ENCODE data around the gene PTPRM. TPM values are rescaled to one million over a fixed set of nuclear protein-coding genes. Genes with fewer than 3 reads are reported as not detected.

PTPRM gene
- total and polyA plus RNA-seq, 3 donors from 2014 or later: 76.4 to 101 (median 94.6) TPM

- WGBS, 2 donors: 81 to 88% methylated on average over 3 of the region's 3 CpGs
- H3K9me3 ChIP-seq: no peaks in the 10 kb centered on the region
- no peaks in the 10 kb centered on the region for H3K27me3 ChIP-seq
- TF ChIP-seq POLR2A (IDR thresholded peaks at IDR 0.05): no peak
- TF ChIP-seq, protein P1, sequence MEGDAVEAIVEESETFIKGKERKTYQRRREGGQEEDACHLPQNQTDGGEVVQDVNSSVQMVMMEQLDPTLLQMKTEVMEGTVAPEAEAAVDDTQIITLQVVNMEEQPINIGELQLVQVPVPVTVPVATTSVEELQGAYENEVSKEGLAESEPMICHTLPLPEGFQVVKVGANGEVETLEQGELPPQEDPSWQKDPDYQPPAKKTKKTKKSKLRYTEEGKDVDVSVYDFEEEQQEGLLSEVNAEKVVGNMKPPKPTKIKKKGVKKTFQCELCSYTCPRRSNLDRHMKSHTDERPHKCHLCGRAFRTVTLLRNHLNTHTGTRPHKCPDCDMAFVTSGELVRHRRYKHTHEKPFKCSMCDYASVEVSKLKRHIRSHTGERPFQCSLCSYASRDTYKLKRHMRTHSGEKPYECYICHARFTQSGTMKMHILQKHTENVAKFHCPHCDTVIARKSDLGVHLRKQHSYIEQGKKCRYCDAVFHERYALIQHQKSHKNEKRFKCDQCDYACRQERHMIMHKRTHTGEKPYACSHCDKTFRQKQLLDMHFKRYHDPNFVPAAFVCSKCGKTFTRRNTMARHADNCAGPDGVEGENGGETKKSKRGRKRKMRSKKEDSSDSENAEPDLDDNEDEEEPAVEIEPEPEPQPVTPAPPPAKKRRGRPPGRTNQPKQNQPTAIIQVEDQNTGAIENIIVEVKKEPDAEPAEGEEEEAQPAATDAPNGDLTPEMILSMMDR (IDR thresholded peaks at IDR 0.05): no peak
- H3K4me1 ChIP-seq: no peaks in the 10 kb centered on the region
- H3K27ac ChIP-seq: no peak overlapping the region
- H3K4me3 ChIP-seq: no peak overlapping the region
- no peak for DNase-seq
- no peaks in the 10 kb centered on the region for H3K36me3 ChIP-seq (ENCODE audit: low read depth, missing control alignments)
- intact Hi-C loops (cut with DNase I; ENCODE audit: low total_unique reads): no loop called here
Observed at GRCh38 chr18:7830468-7830867, 263.4 kb downstream of the PTPRM start.

DNA sequence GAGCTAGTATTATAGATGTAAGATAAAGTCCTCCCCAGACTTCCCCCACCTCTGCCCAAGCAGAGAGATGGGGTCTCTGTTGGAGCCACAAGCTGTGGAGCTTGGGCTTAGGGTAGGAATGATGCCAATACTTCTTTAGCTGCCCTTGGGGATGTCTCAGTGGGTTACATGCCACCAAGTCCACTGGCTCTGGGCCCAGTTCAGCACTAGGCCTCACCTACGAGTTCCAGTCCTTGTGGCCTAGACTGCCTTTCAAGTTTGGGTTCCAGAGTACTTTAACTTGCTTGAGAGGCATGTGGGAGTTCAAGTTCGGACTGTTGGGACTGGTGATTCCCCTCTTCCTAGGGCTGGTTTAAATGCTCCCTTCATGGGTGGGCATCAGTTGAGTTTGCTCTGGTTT is 272.4 kb downstream of the PTPRM start:
- Histone ChIP-seq H3K36me3 (ENCODE audit: low read depth, missing control alignments) (no peaks in the 10 kb centered on the region), H3K4me3 (no peak overlapping the region), H3K27ac (no peak overlapping the region), H3K4me1 (no peaks in the 10 kb centered on the region), H3K9me3 (no peaks in the 10 kb centered on the region), H3K27me3 (no peaks in the 10 kb centered on the region)
- 85 to 100% methylated on average over 2 of the region's 2 CpGs for WGBS, 2 donors
- DNase-seq: no peak
- TF ChIP-seq, protein P1 (IDR thresholded peaks at IDR 0.05): no peak
- TF ChIP-seq POLR2A (IDR thresholded peaks at IDR 0.05): no peak
- intact Hi-C loops (cut with DNase I; ENCODE audit: low total_unique reads): no loop called here

DNA sequence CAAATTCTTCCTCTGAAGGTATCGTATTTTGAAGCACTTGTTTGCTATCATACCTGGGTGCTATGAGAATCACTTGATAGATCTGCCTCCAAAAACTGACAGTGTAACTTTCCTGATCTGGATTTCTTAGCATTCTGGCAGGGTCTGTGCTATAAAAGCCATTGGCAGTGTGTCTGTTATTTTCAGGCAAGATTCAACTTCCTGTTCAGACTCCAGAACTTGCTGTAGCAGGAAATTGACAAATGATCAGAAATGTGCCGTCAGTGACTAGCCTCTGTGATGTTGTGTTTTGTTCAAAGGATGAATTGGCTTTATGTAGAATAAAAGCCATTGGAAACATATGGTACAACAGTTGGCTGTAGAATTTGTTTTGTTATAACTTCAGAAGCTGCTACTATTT is 273.3 kb downstream of the PTPRM start:
- TF ChIP-seq, protein P1 (IDR thresholded peaks at IDR 0.05): no peak
- TF ChIP-seq POLR2A (IDR thresholded peaks at IDR 0.05): no peak
- WGBS, 2 donors: 70 to 75% methylated on average over 2 of the region's 2 CpGs
- no peak for DNase-seq
- no peaks in the 10 kb centered on the region for H3K27me3 ChIP-seq
- H3K9me3 ChIP-seq: no peaks in the 10 kb centered on the region
- H3K4me3 ChIP-seq: no peak overlapping the region
- H3K27ac ChIP-seq: no peak overlapping the region
- H3K4me1 ChIP-seq: no peaks in the 10 kb centered on the region
- H3K36me3 ChIP-seq (ENCODE audit: low read depth, missing control alignments): no peaks in the 10 kb centered on the region
- intact Hi-C loops (cut with DNase I; ENCODE audit: low total_unique reads): no loop called here

DNA sequence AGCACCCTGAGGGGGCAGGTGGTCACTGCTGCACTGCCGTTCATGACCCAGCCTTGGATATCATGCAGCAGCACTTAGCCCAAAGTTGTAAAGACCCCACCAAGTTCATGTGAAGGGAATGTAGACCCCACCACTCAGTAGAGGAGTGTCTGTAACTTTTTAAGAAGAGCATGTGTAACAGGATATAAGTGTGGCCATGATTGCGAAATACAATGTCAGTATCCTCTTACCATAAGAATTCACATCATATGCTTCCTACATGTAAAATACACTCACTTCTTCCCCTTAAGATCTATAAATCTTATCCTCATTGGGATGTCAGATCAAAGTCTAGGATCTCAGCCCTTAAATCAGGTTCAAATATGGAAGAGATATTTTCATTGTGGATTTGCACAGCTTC is 276.9 kb downstream of the PTPRM start:
- H3K9me3 ChIP-seq: no peaks in the 10 kb centered on the region
- no peak for DNase-seq
- WGBS, 2 donors: 96 to 100% methylated on average over 2 of the region's 2 CpGs
- H3K27ac ChIP-seq: no peak overlapping the region
- no peaks in the 10 kb centered on the region for H3K4me1 ChIP-seq
- TF ChIP-seq, protein P1 (IDR thresholded peaks at IDR 0.05): no peak
- no peak for TF ChIP-seq POLR2A (IDR thresholded peaks at IDR 0.05)
- no peak overlapping the region for H3K4me3 ChIP-seq
- intact Hi-C loops (cut with DNase I; ENCODE audit: low total_unique reads): no loop called here
- H3K27me3 ChIP-seq: no peaks in the 10 kb centered on the region
- H3K36me3 ChIP-seq (ENCODE audit: low read depth, missing control alignments): no peaks in the 10 kb centered on the region

GRCh38 chr18:7844418-7844817 is 277.3 kb downstream of the PTPRM start:
- Histone ChIP-seq H3K27ac (no peak overlapping the region), H3K36me3 (ENCODE audit: low read depth, missing control alignments) (no peaks in the 10 kb centered on the region), H3K27me3 (no peaks in the 10 kb centered on the region), H3K4me1 (no peaks in the 10 kb centered on the region), H3K9me3 (no peaks in the 10 kb centered on the region), H3K4me3 (no peak overlapping the region)
- no peak for TF ChIP-seq POLR2A (IDR thresholded peaks at IDR 0.05)
- TF ChIP-seq, protein P1 (IDR thresholded peaks at IDR 0.05): no peak
- WGBS, 2 donors: 88 to 98% methylated on average over 2 of the region's 2 CpGs
- DNase-seq: no peak
- intact Hi-C loops (cut with DNase I; ENCODE audit: low total_unique reads): no loop called here
